GM19099 (cell line): ENCODE results near the gene IGLL5.
A peak's percentile ranks its signal among the peaks of the same experiment; 100 is the strongest.

Source experiments
- POLR2A ChIP-seq: IDR thresholded peaks from 3 replicates; pipeline ENCODE4 v1.6.1; 2011; ENCODE audit warnings: low read depth; ENCODE audit not compliant: insufficient read length; ENCODE audit errors: extremely low read depth

Gene IGLL5

DNA sequence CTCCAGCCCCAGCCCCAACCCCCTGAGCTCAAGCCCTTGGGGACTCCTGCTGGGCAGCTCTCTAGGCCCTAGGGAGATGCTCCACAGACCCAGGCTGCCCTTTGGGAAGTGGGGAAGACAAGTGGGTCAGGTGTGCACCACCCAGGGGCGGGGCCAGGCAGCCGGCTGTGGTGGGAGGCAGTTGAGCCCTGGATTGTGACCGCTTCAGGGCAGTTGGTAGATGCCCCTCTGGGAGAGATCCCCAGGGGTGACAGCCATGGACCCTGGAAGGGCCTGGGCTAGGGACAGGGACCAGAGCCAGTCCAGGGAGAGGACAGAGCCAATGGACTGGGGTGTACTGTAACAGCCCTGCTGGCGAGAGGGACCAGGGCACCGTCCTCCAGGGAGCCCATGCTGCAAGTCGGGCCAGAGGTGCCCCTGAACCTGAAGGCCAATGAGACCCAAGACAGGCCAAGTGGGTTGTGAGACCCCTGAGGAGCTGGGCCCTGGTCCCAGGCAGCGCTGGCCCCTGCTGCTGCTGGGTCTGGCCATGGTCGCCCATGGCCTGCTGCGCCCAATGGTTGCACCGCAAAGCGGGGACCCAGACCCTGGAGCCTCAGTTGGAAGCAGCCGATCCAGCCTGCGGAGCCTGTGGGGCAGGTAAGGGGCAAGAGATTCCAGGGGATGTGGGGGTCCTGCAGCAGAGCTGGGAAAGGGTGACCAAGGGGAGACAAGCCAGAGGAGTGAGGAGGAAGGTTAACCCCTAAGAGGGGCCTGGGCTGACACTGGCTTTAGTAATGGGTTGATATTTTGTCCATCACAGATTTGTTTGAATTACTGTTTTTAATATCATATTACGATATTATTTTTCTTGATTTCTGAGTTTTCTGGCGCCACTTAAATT, at the start of gene IGLL5:
Gene IGLL5 (plus strand): TSS at position 196 of the 883 bp plus-strand sequence. CDS start 238 bp downstream, at position 434.
- no peak for TF ChIP-seq POLR2A

- no peak for TF ChIP-seq POLR2A
These were observed 49.3 kb upstream of the IGLL5 start for GRCh38 chr22:22838148-22838786.

DNA sequence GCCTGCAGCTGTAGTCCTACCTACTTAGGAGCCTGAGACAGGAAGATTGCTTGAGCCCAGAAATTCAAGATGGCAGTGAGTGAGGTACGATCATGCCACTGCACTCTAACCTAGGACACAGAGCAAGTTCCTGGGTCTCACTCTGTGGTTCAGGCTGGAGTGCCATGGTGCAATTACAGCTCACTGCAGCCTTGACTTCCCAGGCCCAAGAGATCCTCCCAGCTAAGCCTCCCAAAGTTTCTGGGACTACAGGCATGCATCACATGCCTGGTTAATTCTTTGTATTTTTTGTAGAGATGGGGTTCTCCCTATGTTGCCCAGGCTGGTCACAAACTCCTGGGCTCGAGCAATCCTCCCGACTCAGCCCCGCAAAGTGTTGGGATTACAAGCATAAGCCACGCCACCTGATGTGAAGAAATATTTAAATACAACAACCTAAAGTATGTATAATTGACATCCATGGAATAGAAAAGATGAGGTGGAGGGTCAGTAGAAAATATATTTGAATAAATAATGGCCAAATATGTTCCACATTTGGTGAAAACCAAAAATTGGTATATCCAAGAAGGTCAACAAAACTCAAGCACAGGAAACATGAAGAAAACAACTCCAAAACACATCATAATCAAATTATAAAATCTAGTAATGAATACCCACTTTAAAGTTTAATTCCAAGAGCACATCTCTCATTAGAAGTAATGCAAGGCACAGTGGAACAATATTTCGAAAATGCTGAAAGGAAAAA, 47.9 kb upstream of the IGLL5 start:
- no peak for TF ChIP-seq POLR2A

DNA sequence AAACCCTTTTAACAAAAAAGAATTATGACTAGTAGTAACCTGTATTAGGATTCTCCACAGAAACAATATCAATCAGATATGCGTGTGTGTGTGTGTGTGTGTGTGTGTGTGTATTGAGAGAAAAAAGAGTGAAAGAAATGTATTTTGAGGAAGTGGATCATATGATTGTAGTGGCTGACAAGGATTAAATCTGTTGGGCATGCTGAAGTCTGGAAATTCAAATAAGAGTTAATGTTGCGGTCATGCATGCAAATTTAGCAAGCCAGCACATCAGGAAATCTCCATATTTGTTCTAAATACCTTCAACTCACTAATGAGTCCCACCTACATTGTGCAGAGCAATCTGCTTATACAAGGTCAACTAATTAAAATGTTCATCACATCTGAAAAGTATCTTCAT, 46.8 kb upstream of the IGLL5 start:
- TF ChIP-seq POLR2A, result no peak

- TF ChIP-seq POLR2A, result no peak
These were observed 46.0 kb upstream of the IGLL5 start for GRCh38 chr22:22841598-22841997.

- no peak for TF ChIP-seq POLR2A
These were observed 45.5 kb upstream of the IGLL5 start for GRCh38 chr22:22842085-22842484.

GRCh38 chr22:22843848-22844247, 43.8 kb upstream of the IGLL5 start:
- TF ChIP-seq POLR2A, result no peak

DNA sequence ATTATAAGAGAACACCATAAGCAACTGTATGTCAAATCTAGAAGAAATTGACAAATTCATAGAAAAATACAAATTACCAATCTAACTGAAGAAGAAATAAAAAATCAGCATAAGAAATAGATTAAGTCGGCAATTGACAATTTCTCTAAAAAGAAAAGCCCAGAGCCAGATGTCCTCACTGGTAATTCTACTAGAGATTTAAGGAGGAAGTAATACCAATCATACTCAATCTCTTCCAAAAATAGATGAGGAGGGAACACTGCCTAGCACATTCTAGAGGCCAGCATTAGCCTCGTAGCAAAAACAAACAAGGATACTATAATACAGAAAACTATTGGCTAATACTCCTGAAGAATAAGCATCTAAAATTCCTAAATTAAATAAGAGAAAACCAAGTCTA, 40.4 kb upstream of the IGLL5 start:
- TF ChIP-seq POLR2A, result no peak

DNA sequence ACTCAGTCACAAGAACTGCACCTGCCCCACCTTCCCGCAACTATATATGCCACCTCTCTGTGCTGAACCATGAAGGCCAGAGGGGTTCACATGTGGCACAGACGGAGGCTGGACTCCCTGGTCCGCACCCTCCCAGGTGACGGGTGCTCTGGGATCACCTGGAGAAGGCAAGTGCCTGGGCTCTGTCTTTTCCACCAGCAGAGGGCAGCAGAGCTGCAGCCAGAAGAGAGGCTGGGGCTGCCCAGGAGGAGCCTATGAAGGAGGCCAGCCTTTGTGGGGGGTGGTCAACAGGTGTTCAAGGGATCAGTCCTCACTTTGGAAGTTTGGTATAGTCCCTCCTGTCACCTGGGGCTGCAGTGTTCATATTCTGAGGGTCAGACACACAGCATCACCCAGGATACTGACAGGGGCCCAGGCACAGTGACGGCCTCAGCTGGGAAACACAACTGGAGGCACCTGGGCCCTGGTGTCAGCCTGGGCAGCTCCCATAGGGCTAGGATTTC, 39.2 kb upstream of the IGLL5 start:
- no peak for TF ChIP-seq POLR2A

DNA sequence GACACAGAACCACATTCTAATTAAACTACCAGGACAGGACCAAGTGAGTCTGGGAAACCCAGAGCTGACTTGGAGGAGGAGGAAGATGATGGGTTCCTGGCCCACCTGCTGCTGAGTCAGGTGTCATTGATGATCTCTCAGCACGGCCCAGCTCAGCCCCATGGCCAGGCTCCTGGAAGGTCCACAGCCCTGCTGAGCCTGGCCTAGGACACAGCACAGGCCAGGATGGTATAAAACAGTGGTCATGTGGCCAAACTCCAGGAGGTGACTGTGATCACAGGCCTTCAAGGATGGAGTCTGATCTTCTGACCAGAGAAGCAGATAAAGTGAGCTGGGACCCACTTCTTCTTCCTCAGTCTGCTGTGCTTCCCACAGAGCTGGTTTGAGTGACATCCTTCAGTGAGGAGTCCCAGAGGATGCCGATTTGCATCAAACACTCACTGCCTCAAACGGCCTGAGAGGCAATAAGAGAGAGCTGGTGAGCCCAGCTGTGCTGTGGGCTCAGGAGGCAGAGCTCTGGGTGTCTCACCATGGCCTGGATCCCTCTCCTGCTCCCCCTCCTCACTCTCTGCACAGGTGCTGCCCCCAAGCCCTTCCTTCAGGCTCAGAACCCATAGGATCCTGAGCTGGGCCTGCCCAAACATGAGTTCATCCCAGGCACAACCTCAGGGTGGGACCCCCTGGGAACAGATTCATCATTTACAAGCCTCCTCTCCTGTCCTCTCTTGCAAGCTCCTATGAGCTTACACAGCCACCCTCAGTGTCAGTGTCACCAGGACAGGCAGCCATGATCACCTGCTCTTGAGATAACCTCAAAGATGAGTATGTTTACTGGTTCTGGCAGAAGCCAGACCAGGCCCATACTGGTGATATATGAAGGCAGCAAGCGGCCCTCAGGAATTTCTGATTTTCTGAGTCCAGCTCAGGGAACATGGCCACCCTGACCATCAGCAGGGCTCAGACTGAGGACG, 37.7 kb upstream of the IGLL5 start:
- TF ChIP-seq POLR2A, result peak; percentile 24

DNA sequence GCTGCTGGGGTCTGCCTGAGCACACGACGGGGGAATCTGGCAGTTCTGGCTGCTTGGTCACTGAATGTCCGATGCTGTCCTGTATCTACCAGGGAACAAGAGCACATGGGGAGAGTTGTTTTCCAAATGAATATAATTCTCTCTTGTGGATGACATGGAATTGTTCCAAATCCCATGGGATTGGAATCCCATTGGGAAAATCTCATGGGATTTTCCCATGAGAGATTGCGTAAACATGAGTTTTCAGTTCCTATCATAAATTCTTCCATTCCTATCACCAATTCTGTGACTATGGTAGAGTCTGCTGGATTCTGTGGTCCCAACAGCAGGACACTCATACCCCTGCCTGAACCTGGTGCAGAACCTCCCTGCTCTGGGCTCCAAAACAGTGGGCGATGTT, 35.6 kb upstream of the IGLL5 start:
- TF ChIP-seq POLR2A, result no peak

DNA sequence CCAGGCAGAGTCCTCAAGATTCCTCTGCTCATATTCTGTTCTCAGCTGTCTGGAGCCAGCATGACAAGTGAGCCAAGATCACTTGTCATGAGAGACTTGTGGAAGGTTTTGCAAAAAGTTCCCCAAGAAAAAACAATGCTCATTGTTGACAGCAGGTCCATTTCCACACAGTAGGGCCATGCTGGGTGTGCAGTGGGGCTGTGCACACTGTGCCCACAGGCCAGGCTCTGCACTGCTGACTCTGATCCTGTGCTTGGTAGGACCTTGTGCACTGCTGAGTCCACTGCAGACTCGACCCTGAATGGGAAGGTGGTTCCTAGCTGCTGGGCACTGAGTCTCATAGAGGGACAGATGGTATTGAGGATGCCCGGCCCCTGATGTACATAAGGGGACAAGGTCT, 33.9 kb upstream of the IGLL5 start:
- no peak for TF ChIP-seq POLR2A

DNA sequence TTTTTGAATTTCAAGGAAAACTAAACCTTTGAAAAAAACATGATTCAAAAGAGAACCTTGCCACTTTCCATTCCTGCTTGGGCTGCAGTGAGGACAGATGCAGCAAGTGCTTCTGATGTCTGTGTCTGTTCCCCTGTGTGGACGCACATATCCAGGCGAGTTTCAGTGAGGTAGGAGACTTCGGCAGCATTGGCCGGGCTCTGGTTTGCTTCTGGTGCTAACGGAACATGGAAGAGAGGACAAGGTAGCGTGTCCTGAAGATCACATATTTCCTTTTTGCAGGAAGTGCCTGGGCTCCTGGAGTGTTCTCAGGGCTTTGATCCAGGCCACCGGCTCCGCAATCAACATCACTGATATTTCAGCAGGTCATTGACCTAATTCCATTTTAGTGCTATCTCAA, 33.1 kb upstream of the IGLL5 start:
- TF ChIP-seq POLR2A, result no peak

DNA sequence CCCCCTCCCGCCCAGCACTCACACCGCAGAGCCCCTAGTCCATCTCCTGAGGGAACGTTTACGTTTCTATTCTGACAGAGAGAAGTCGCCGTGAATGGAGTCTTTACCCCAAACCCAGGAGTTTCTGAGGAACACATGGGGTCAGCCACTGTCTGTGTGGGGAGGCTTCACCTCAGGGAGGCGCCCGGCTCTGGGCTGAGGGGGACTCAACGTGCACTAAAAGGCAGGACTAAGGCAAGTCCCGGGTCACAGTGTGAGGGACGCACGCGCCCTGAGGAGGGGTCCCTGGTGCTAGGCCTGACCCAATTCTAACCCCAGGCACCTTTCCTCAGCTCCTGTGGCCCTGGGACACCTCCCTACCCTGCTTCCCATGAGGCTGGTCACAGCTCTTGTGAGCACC, 32.5 kb upstream of the IGLL5 start:
- TF ChIP-seq POLR2A, result no peak

DNA sequence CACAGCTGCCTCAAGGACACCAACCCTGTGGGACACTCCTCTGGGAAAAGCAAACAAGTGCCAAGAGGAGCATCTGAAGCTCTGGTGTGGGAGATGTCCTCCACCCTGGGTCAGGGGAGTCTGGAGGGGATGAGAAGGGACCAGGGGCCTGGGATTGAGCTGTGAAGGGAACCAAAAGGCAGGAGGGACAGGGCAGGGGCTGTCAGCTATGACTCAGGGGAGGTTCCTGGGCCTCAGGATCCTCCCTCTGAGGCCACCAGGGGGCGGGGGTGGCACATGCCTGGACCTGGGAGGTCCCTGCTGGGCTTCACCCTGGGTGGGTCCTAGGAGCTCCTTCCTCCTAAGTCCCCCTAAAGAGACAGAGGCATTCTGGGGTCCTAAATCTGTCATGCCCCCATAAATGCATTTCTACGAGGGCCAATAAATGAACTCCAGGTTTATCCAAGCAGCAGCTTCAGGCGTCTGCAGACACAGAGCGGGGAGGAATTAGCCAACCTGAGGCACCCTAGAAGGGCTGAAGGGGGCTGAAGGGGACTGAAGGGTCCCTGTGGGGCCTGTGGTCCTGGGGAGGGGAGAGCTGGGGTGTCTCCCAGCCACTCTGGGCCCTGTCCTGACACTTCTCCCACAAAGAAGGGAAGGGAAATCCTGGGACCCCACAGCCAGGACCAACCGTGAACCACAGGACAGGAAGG, 31.9 kb upstream of the IGLL5 start:
- TF ChIP-seq POLR2A, result no peak
